Cardiac muscle cell (in vitro differentiated cells and primary cell): ENCODE measurements around the gene MEGF11. TPM values are rescaled to one million over a fixed set of nuclear protein-coding genes. Genes with fewer than 3 reads are reported as not detected.

Source experiments
- DNase-seq, 2 donors: peaks; one replicate each; pipeline versions ENCODE4 v3.0.0 to v3.0.0-alpha.2; 2010 to 2017; ENCODE audit warnings: low read depth in 1 of 2, low spot score in 1 of 2
- H3K27ac ChIP-seq: fragments of 200-600 bp; sonication (generic); 2 replicates; pipeline ENCODE4 v1.5.1; 2016
- H3K27me3 ChIP-seq: fragments of 200-600 bp; sonication (generic); 2 replicates; pipeline ENCODE4 v1.6.0; 2016; ENCODE audit warnings: control low read depth
- H3K36me3 ChIP-seq: fragments of 200-600 bp; sonication (generic); 2 replicates; pipeline ENCODE4 v1.5.1; 2016; ENCODE audit warnings: control low read depth
- H3K4me1 ChIP-seq: fragments of 200-600 bp; sonication (generic); 2 replicates; pipeline ENCODE4 v1.8.1; 2017; ENCODE audit warnings: low read depth, mild to moderate bottlenecking, mixed run types
- H3K4me3 ChIP-seq: fragments of 200-600 bp; sonication (generic); 2 replicates; pipeline ENCODE4 v1.5.1; 2016; ENCODE audit warnings: mild to moderate bottlenecking
- H3K9me3 ChIP-seq: fragments of 200-600 bp; sonication (generic); 2 replicates; pipeline ENCODE4 v1.5.1; 2017; ENCODE audit warnings: low read depth, mild to moderate bottlenecking, control low read depth
- CTCF ChIP-seq: IDR thresholded peaks from 2 replicates; pipeline ENCODE4 v1.5.1; 2012; ENCODE audit warnings: low read depth, mild to moderate bottlenecking, low read length
- polyA plus RNA-seq: library from polyadenylated mRNA; unstranded; fragments of >200 nt; fragmentation: Nextera tagmentation; extraction: Ambion mirVana; gene quantifications from 2 replicates; pipeline ENCODE4 v1.2.1, GENCODE V29; 2016
- total RNA-seq: library from RNA; depleted of rRNA; stranded (reverse); fragments of >200 nt; gene quantifications from 2 replicates; pipeline ENCODE4 v1.2.3, GENCODE V29; 2016

Gene MEGF11
- total and polyA plus RNA-seq, 2 experiments from 2014 or later, result 0.30 TPM; not detected in 1

- Histone ChIP-seq H3K4me3 (no peak overlapping the region), H3K27me3 (no peaks in the 10 kb centered on the region), H3K27ac (no peak overlapping the region), H3K36me3 (no peaks in the 10 kb centered on the region), H3K4me1 (no peaks in the 10 kb centered on the region), H3K9me3 (no peaks in the 10 kb centered on the region)
- no peak for TF ChIP-seq CTCF
- DNase-seq, result no peak
These were observed 405.6 kb downstream of the MEGF11 start for GRCh38 chr15:65847989-65848388.

GRCh38 chr15:65845826-65846519 is 407.6 kb downstream of the MEGF11 start:
- no peaks in the 10 kb centered on the region for H3K36me3 ChIP-seq
- no peaks in the 10 kb centered on the region for H3K27me3 ChIP-seq
- no peak for DNase-seq
- no peaks in the 10 kb centered on the region for H3K9me3 ChIP-seq
- no peak overlapping the region for H3K4me3 ChIP-seq
- no peak overlapping the region for H3K27ac ChIP-seq
- no peaks in the 10 kb centered on the region for H3K4me1 ChIP-seq
- no peak for TF ChIP-seq CTCF

Other genes starting within 250 kb of the MEGF11 start
- 27.2 and 37.6 TPM in 2 replicates for gene DIS3L, start 39.8 kb upstream of the MEGF11 start, total RNA-seq
- gene DIS3L, start 39.8 kb upstream of the MEGF11 start, polyA plus RNA-seq, result 30.2 and 39.6 TPM in 2 replicates
- gene TIPIN, start 102.9 kb upstream of the MEGF11 start, total RNA-seq, result 14.7 and 15.0 TPM in 2 replicates
- gene TIPIN, start 102.9 kb upstream of the MEGF11 start, polyA plus RNA-seq, result 17.1 and 23.6 TPM in 2 replicates
- 62.7 and 70.7 TPM in 2 replicates for gene MAP2K1, start 133.2 kb upstream of the MEGF11 start, total RNA-seq
- 96.5 and 97.0 TPM in 2 replicates for gene MAP2K1, start 133.2 kb upstream of the MEGF11 start, polyA plus RNA-seq
- gene SNAPC5, start 244.0 kb upstream of the MEGF11 start, total RNA-seq, result 59.5 and 72.1 TPM in 2 replicates
- 57.4 and 59.5 TPM in 2 replicates for gene SNAPC5, start 244.0 kb upstream of the MEGF11 start, polyA plus RNA-seq